BLaER1 treated with 17β-estradiol and CSF1 and Interleukin-3, amounts not matched to agents 10 nM and 100 nM (cell line): ENCODE measurements around the gene FICD.
"Not testable (repeated sequence)": the region's sequence is repeated elsewhere in the genome, so short reads cannot be mapped to it uniquely, and the experiment has no call there.

Source experiments
- H3K27ac ChIP-seq, 11 experiments: shearing (Covaris generic); formaldehyde crosslinking; 2 replicates each; pipeline ENCODE4 v1.8.1; 2022
- H3K27me3 ChIP-seq, 11 experiments: shearing (Covaris generic); formaldehyde crosslinking; 2 replicates each; pipeline ENCODE4 v1.8.1; 2022
- H3K36me3 ChIP-seq, 11 experiments: shearing (Covaris generic); formaldehyde crosslinking; 2 replicates each; pipeline ENCODE4 v1.8.1; 2022
- H3K4me1 ChIP-seq, 10 experiments: shearing (Covaris generic); formaldehyde crosslinking; 2 replicates each; pipeline ENCODE4 v1.8.1; 2022
- H3K4me2 ChIP-seq, 11 experiments: shearing (Covaris generic); formaldehyde crosslinking; 2 replicates each; pipeline ENCODE4 v1.8.1; 2022
- H3K4me3 ChIP-seq, 10 experiments: shearing (Covaris generic); formaldehyde crosslinking; 2 replicates each; pipeline ENCODE4 v1.8.1; 2022
- H3K9ac ChIP-seq, 11 experiments: shearing (Covaris generic); formaldehyde crosslinking; 2 replicates each; pipeline ENCODE4 v1.8.1; 2022
- H3K9me3 ChIP-seq, 11 experiments: shearing (Covaris generic); formaldehyde crosslinking; replicated peaks in 1 of 11; 2 replicates each; pipeline ENCODE4 v1.8.1; 2022
- H4K20me1 ChIP-seq, 11 experiments: shearing (Covaris generic); formaldehyde crosslinking; 2 replicates each; pipeline ENCODE4 v1.8.1; 2022
- Cebpa-rat ChIP-seq, 11 experiments: shearing (Covaris generic); IDR thresholded peaks; 2 replicates each; pipeline ENCODE4 v1.8.1; 2022

FICD gene

GRCh38 chr12:108479364-108480070 is 35.6 kb upstream of the FICD start:
- Histone ChIP-seq H3K4me3 (no peak overlapping the region), H4K20me1 (no peaks in the 10 kb centered on the region), H3K9ac (no peak overlapping the region), H3K27ac (no peak overlapping the region), H3K27me3 (no peaks in the 10 kb centered on the region), H3K4me2 (no peak overlapping the region), H3K4me1 (peaks cover 0 to 5% (median 0%) of the 10 kb centered on the region in 10 experiments; a peak in 1 of 20 replicates), H3K36me3 (no peaks in the 10 kb centered on the region), H3K9me3 (no peaks in the 10 kb centered on the region)
- no peak for TF ChIP-seq Cebpa-rat (IDR thresholded peaks at IDR 0.05)

DNA sequence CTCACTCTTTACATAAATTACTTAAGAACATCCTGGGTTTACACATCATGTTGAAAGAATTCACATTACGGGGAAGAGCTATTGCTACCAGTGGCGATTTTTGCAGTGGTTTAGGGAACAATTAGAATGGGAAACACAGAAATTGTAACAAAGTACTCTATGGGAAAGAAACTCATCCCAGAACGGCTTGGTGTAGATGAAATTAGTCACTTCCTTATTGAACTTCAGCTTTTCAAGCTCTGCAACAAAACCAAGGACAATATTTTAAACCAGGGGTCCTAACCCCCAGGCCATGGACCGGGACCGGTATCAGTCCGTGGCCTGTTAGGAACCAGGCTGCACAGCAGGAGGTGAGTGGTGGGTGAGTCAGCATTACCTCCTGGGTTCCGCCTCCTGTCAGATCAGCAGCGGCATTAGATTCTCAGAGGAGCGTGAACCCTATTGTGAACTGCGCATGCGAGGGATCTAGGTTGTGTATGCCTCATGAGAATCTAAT is 32.3 kb upstream of the FICD start:
- Histone ChIP-seq H4K20me1 (no peaks in the 10 kb centered on the region), H3K9me3 (peaks cover 7 to 14% (median 8%) of the 10 kb centered on the region in 11 experiments; a peak in 21 of 22 replicates), H3K4me3 (no peak overlapping the region), H3K27ac (no peak overlapping the region), H3K9ac (no peak overlapping the region), H3K4me2 (no peak overlapping the region), H3K27me3 (no peaks in the 10 kb centered on the region), H3K36me3 (no peaks in the 10 kb centered on the region), H3K4me1 (peaks cover 0 to 5% (median 0%) of the 10 kb centered on the region in 10 experiments; a peak in 1 of 20 replicates)
- no peak for TF ChIP-seq Cebpa-rat (IDR thresholded peaks at IDR 0.05)

DNA sequence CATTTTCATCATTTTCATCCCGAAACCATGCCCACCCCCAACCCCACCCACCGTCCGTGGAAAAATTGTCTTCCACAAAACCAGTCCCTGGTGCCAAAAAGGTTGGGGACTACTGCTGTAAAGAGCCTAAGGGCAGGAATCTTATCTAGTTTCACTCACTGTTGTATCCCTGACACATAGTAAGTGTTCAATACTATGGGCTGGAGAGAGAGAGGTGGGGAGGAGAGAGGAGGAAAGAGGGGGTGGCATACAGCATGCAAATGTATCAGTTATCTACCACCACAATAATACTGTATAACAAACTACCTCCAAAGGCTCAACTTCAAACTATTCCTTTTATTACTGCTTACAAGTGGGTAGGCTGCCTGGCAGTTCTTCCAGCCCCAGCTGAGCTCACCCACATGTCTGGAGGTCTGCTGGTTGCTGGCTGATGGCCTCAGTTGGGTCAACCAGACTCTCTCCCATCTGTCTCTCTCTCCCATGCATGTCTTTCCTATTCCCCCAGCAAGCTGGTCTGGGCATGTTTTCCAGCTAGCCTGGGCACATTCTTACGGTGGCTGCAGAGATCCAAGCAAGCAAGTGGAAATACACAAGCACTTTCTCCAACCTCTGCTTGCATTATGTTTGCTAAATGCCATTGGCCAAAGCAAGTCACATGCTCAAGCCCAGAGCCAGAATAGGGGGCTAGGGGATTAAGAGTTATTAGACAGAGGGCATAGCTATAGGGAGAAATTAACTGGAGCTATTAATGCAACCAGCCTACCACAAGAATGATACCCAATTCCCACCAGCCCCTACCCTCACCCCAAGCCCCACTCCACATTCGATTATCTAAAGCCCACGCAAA is 31.6 kb upstream of the FICD start:
- Histone ChIP-seq H3K9ac (no peak overlapping the region), H3K4me1 (peaks cover 0 to 5% (median 0%) of the 10 kb centered on the region in 10 experiments; a peak in 1 of 20 replicates), H3K9me3 (peaks cover 9 to 17% (median 10%) of the 10 kb centered on the region in 11 experiments; a peak in 21 of 22 replicates), H4K20me1 (no peaks in the 10 kb centered on the region), H3K27me3 (no peaks in the 10 kb centered on the region), H3K36me3 (no peaks in the 10 kb centered on the region), H3K27ac (no peak overlapping the region), H3K4me2 (no peak overlapping the region), H3K4me3 (no peak overlapping the region)
- TF ChIP-seq Cebpa-rat (IDR thresholded peaks at IDR 0.05), result no peak

DNA sequence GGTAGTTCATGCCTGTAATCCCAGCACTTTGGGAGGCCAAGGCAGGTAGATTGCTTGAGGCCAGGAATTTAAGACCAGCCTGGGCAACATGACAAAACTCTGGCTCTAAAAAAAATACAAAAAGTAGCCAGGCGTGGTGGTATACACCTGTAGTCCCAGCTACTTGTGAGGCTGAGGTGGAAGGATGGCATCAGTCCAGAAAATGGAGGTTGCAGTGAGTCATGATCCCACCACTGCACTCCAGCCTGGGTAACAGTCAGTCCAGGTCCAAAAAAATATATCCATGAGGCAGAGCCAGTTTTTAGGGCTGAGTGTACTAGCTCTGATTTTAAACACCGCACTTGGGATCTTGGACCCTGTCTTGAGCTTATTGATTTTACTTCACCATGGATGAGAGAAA is 30.6 kb upstream of the FICD start:
- Histone ChIP-seq H3K9ac (no peak overlapping the region), H3K27me3 (no peaks in the 10 kb centered on the region), H3K4me3 (no peak overlapping the region), H3K27ac (no peak overlapping the region), H4K20me1 (no peaks in the 10 kb centered on the region), H3K36me3 (no peaks in the 10 kb centered on the region), H3K9me3 (peaks cover 9 to 17% (median 10%) of the 10 kb centered on the region in 11 experiments; a peak in 21 of 22 replicates), H3K4me1 (0 out of 20 replicates have a peak, but pooled peaks cover 0 to 5% (median 0%) of the 10 kb centered on the region in 10 experiments), H3K4me2 (no peak overlapping the region)
- TF ChIP-seq Cebpa-rat (IDR thresholded peaks at IDR 0.05), result no peak

- H3K36me3 ChIP-seq, result no peaks in the 10 kb centered on the region
- H3K4me1 ChIP-seq, result 0 out of 20 replicates have a peak, but pooled peaks cover 0 to 5% (median 0%) of the 10 kb centered on the region in 10 experiments
- peaks cover 9 to 17% (median 10%) of the 10 kb centered on the region in 11 experiments; a peak in 21 of 22 replicates for H3K9me3 ChIP-seq
- no peak overlapping the region for H3K4me3 ChIP-seq
- no peak overlapping the region for H3K9ac ChIP-seq
- H3K27ac ChIP-seq, result no peak overlapping the region
- no peak overlapping the region for H3K4me2 ChIP-seq
- H4K20me1 ChIP-seq, result no peaks in the 10 kb centered on the region
- no peaks in the 10 kb centered on the region for H3K27me3 ChIP-seq
- TF ChIP-seq Cebpa-rat (IDR thresholded peaks at IDR 0.05), result no peak
Observed at GRCh38 chr12:108484845-108485244, 30.2 kb upstream of the FICD start.

GRCh38 chr12:108485371-108485770 is 29.7 kb upstream of the FICD start:
- not testable (repeated sequence) for H3K36me3 ChIP-seq, H4K20me1 ChIP-seq, H3K9ac ChIP-seq, H3K4me3 ChIP-seq, H3K27ac ChIP-seq, H3K4me1 ChIP-seq, H3K27me3 ChIP-seq, H3K4me2 ChIP-seq
- peaks cover 9 to 17% (median 10%) of the 10 kb centered on the region in 11 experiments; a peak in 21 of 22 replicates for H3K9me3 ChIP-seq

DNA sequence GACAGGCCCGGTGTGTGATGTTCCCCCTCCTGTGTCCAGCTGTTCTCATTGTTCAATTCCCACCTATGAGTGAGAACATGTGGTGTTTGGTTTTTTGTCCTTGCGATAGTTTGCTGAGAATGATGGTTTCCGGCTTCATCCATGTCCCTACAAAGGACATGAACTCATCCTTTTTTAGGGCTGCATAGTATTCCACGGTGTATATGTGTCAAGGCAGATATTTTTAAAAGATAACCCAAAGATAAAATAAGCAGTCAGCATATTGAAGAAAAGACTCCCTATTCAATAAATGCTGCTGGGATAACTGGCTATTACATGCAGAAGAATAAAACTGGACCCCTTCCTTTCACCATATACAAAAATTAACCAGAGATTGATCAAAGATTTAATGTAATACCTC is 28.0 kb upstream of the FICD start:
- not testable (repeated sequence) for H3K27ac ChIP-seq, H3K9ac ChIP-seq, H3K27me3 ChIP-seq, H3K4me1 ChIP-seq, H3K36me3 ChIP-seq, H3K4me2 ChIP-seq, H3K4me3 ChIP-seq, H4K20me1 ChIP-seq
- H3K9me3 ChIP-seq, result peaks cover 9 to 17% (median 10%) of the 10 kb centered on the region in 11 experiments; a peak in 21 of 22 replicates

DNA sequence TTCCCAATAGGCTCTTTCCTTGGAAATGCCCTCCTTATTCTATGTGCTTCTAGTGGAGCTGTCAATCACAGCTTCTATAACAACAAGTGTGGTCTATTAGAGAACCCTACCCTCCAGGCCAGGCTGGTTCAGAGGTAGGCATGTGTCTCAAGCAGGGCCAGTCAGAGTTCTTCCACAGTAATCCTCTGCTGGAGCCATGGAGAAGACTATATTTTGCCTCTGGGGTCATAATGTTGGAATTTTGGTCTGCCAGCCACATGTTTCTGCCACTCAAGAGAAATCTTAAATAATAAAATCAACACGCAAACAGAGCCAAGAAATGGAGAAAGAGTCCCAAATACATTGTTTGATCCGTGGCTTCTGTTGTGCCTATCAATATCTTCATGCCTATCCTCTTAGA is 23.8 kb upstream of the FICD start:
- no peaks in the 10 kb centered on the region for H3K36me3 ChIP-seq
- H3K4me1 ChIP-seq, result no peaks in the 10 kb centered on the region
- peaks cover 9 to 13% (median 10%) of the 10 kb centered on the region in 11 experiments; a peak in 21 of 22 replicates for H3K9me3 ChIP-seq
- no peak overlapping the region for H3K27ac ChIP-seq
- no peaks in the 10 kb centered on the region for H4K20me1 ChIP-seq
- H3K9ac ChIP-seq, result no peak overlapping the region
- no peak for TF ChIP-seq Cebpa-rat (IDR thresholded peaks at IDR 0.05)
- H3K27me3 ChIP-seq, result no peaks in the 10 kb centered on the region
- H3K4me2 ChIP-seq, result no peak overlapping the region
- H3K4me3 ChIP-seq, result no peak overlapping the region

DNA sequence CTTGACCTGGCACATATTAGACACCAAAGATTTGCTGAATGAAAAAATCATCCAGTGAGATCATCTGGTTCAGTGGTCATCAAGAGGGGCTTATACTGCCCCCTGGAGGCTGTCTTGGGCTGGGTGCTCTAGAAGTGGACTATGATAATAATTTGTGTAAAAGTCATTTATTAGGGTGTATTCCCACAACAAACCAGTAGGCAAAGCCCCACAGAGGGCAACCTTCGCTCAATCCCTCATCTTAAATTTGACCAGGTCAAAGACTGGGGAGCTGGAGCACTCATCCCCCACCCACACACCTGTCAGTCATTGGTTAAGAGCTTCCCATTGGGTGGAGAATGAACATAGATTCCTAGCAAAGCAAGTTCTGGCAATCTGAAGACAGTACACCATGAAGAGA is 20.0 kb upstream of the FICD start:
- H3K4me3 ChIP-seq, result no peak overlapping the region

More for the DNA sequence above, 20.0 kb upstream of the FICD start:
- H3K4me2 ChIP-seq, result no peak overlapping the region
- no peak overlapping the region for H3K27ac ChIP-seq
- H3K27me3 ChIP-seq, result no peaks in the 10 kb centered on the region
- H3K4me1 ChIP-seq, result no peaks in the 10 kb centered on the region
- H3K9me3 ChIP-seq, result no peaks in the 10 kb centered on the region
- H3K36me3 ChIP-seq, result no peaks in the 10 kb centered on the region
- H3K9ac ChIP-seq, result no peak overlapping the region
- no peak for TF ChIP-seq Cebpa-rat (IDR thresholded peaks at IDR 0.05)
- no peaks in the 10 kb centered on the region for H4K20me1 ChIP-seq
